ENCODE results near the gene AFMID.
A peak's percentile ranks its signal among the peaks of the same experiment; 100 is the strongest.
"Not testable (repeated sequence)": the region's sequence is repeated elsewhere in the genome, so short reads cannot be mapped to it uniquely, and the experiment has no call there.

The AFMID gene

GRCh38 chr17:78224231-78225087 lies 37.3 kb downstream of the AFMID start:
- no peak for DNase-seq

GRCh38 chr17:78225088-78225865 lies 38.1 kb downstream of the AFMID start:
- no peak for DNase-seq

- no peak for DNase-seq
Measured at GRCh38 chr17:78226055-78226758, 39.0 kb downstream of the AFMID start.

- no peak for DNase-seq
Measured at GRCh38 chr17:78226759-78227454, 39.7 kb downstream of the AFMID start.

- no peak for DNase-seq
Measured at GRCh38 chr17:78227455-78227916, 40.3 kb downstream of the AFMID start.

GRCh38 chr17:78228176-78228575 lies 41.0 kb downstream of the AFMID start:
- DNase-seq: no peak

- DNase-seq: no peak
Measured at GRCh38 chr17:78230252-78230962, 43.2 kb downstream of the AFMID start.

- DNase-seq: no peak
Measured at GRCh38 chr17:78230996-78231935, 44.1 kb downstream of the AFMID start, which contains the start of gene TMEM235. TSS of gene TMEM235 (plus strand) at chr17:78231631. CDS start at chr17:78232024, 393 bp downstream.

GRCh38 chr17:78231991-78232858 lies 45.1 kb downstream of the AFMID start:
- DNase-seq: peak; percentile 7

- DNase-seq: no peak
Measured at GRCh38 chr17:78232859-78233173, 45.7 kb downstream of the AFMID start.

- no peak for DNase-seq
Measured at GRCh38 chr17:78233678-78234077, 46.5 kb downstream of the AFMID start.

GRCh38 chr17:78234261-78234865 lies 47.2 kb downstream of the AFMID start:
- DNase-seq: no peak

- not testable (repeated sequence) for DNase-seq
Measured at GRCh38 chr17:78235022-78235421, 47.9 kb downstream of the AFMID start.

- DNase-seq: no peak
Measured at GRCh38 chr17:78235885-78236284, 48.7 kb downstream of the AFMID start.

GRCh38 chr17:78236362-78237127 lies 49.4 kb downstream of the AFMID start:
- no peak for DNase-seq

GRCh38 chr17:78237401-78238012 lies 50.3 kb downstream of the AFMID start:
- no peak for DNase-seq

- no peak for DNase-seq
Measured at GRCh38 chr17:78238823-78239488, 51.8 kb downstream of the AFMID start.

Data from CD4-positive, alpha-beta T cell treated with Interleukin-12 subunit alpha and Interleukin-12 subunit beta, for 1 hour (primary cell).